HEK293T (cell line): ENCODE results near the gene EZR.

ENCODE experiments used
- CTCF ChIA-PET: fragments of 350-600 bp; formaldehyde crosslinking; extraction: SDS; loops from one replicate; lab custom pipeline; 2021; ENCODE audit warnings: antibody characterized with exemption, inconsistent platforms; lab: Yijun Ruan, JAX
- POLR2A ChIA-PET: fragments of 350-600 bp; formaldehyde crosslinking; extraction: SDS; loops from one replicate; lab custom pipeline; 2020; ENCODE audit warnings: antibody characterized with exemption, inconsistent platforms; lab: Yijun Ruan, JAX
- DNase-seq: peaks from one replicate; pipeline ENCODE4 v3.0.0; 2012; ENCODE audit warnings: mixed read lengths; ENCODE audit errors: extremely low spot score
- ARNT ChIP-seq: fragments of 450-650 bp; IDR thresholded peaks from 2 replicates; pipeline ENCODE4 v1.6.1; 2017; ENCODE audit warnings: mild to moderate bottlenecking
- BHLHE40 ChIP-seq: fragments of 450-650 bp; IDR thresholded peaks from 2 replicates; pipeline ENCODE4 v1.6.1; 2016; ENCODE audit warnings: mild to moderate bottlenecking, moderate library complexity, borderline replicate concordance
- CTBP1 ChIP-seq: fragments of 450-650 bp; IDR thresholded peaks from 2 replicates; pipeline ENCODE4 v1.6.1; 2016; ENCODE audit warnings: borderline replicate concordance
- ELF4 ChIP-seq: fragments of 450-650 bp; IDR thresholded peaks from 2 replicates; pipeline ENCODE4 v1.6.1; 2017; ENCODE audit warnings: antibody characterized with exemption
- FOXA1 ChIP-seq: fragments of 450-650 bp; IDR thresholded peaks from 2 replicates; pipeline ENCODE4 v1.6.1; 2016; ENCODE audit warnings: mild to moderate bottlenecking
- FOXK2 ChIP-seq: fragments of 450-650 bp; IDR thresholded peaks from 2 replicates; pipeline ENCODE4 v1.6.1; 2016; ENCODE audit warnings: mild to moderate bottlenecking
- FOXM1 ChIP-seq: fragments of 450-650 bp; IDR thresholded peaks from 2 replicates; pipeline ENCODE4 v1.6.1; 2017; ENCODE audit warnings: mild to moderate bottlenecking, borderline replicate concordance
- HDGF ChIP-seq: fragments of 450-650 bp; IDR thresholded peaks from 2 replicates; pipeline ENCODE4 v1.6.1; 2017; ENCODE audit warnings: antibody characterized with exemption, borderline replicate concordance
- L3MBTL2 ChIP-seq: fragments of 450-650 bp; conservative IDR thresholded peaks from 2 replicates; pipeline ENCODE4 v1.6.1; 2016; ENCODE audit warnings: mild to moderate bottlenecking
- LEF1 ChIP-seq: fragments of 450-650 bp; IDR thresholded peaks from 2 replicates; pipeline ENCODE4 v1.6.1; 2017; ENCODE audit warnings: mild to moderate bottlenecking, borderline replicate concordance
- NFRKB ChIP-seq: fragments of 450-650 bp; IDR thresholded peaks from 2 replicates; pipeline ENCODE4 v1.6.1; 2016; ENCODE audit warnings: mild to moderate bottlenecking, moderate library complexity
- PKNOX1 ChIP-seq: fragments of 450-650 bp; IDR thresholded peaks from 2 replicates; pipeline ENCODE4 v1.6.1; 2016
- SP1 ChIP-seq: fragments of 450-650 bp; IDR thresholded peaks from 2 replicates; pipeline ENCODE4 v1.6.1; 2017
- SUZ12 ChIP-seq: fragments of 450-650 bp; IDR thresholded peaks from 2 replicates; pipeline ENCODE4 v1.6.1; 2016; ENCODE audit warnings: mild to moderate bottlenecking
- TARDBP ChIP-seq: fragments of 450-650 bp; IDR thresholded peaks from 2 replicates; pipeline ENCODE4 v1.6.1; 2016
- ZNF384 ChIP-seq: fragments of 450-650 bp; IDR thresholded peaks from 2 replicates; pipeline ENCODE4 v1.6.1; 2016

Gene EZR

GRCh38 chr6:158769234-158769770 is 49.9 kb downstream of the EZR start:
- TF ChIP-seq HDGF (no peak), NFRKB (no peak), TARDBP (no peak), BHLHE40 (no peak), CTBP1 (no peak), SUZ12 (no peak), FOXM1 (no peak), PKNOX1 (no peak), SP1 (no peak), FOXK2 (no peak), ZNF384 (no peak), ARNT (no peak), FOXA1 (no peak), ELF4 (no peak)
- no peak for DNase-seq
- CTCF ChIA-PET = no interaction called here
- POLR2A ChIA-PET = no interaction called here

GRCh38 chr6:158768436-158768835 is 50.7 kb downstream of the EZR start:
- POLR2A ChIA-PET = no interaction called here
- DNase-seq = no peak
- CTCF ChIA-PET = no interaction called here
- TF ChIP-seq FOXA1 (no peak), ZNF384 (no peak), TARDBP (no peak), HDGF (no peak), SUZ12 (no peak), NFRKB (no peak), FOXM1 (no peak), SP1 (no peak), PKNOX1 (no peak), ELF4 (no peak), CTBP1 (no peak), BHLHE40 (no peak)

GRCh38 chr6:158767709-158768108 is 51.5 kb downstream of the EZR start:
- DNase-seq = no peak
- ChIA-PET CTCF (no interaction called here), POLR2A (no interaction called here)
- TF ChIP-seq BHLHE40 (no peak), SUZ12 (no peak)

GRCh38 chr6:158766621-158767455 is 52.3 kb downstream of the EZR start:
- no peak for TF ChIP-seq SUZ12
- TF ChIP-seq ELF4 = no peak
- no peak for TF ChIP-seq SP1
- TF ChIP-seq L3MBTL2 = no peak
- no peak for TF ChIP-seq ZNF384
- no peak for TF ChIP-seq ARNT
- no peak for TF ChIP-seq HDGF
- no peak for TF ChIP-seq PKNOX1
- no peak for TF ChIP-seq BHLHE40
- no peak for TF ChIP-seq FOXK2
- TF ChIP-seq TARDBP = no peak
- no peak for TF ChIP-seq LEF1
- TF ChIP-seq CTBP1 = no peak
- no peak for TF ChIP-seq NFRKB
- no peak for TF ChIP-seq FOXM1
- no peak for TF ChIP-seq FOXA1
- DNase-seq = no peak
- ChIA-PET CTCF (interaction anchor here (0.6 kb wide), 1 partner anchor 167 kb away, joined by 3 read pairs; no protein-coding TSS in a partner anchor), POLR2A (no interaction called here)

- ChIA-PET POLR2A (interaction anchor here (0.8 kb wide), 1 partner anchor 57 kb away, joined by 4 read pairs; no protein-coding TSS in a partner anchor), CTCF (interaction anchor here (0.5 to 1.3 kb wide), 2 partner anchors 47 to 61 kb away, joined by 4 read pairs; no protein-coding TSS in a partner anchor)
- DNase-seq = no peak
- TF ChIP-seq ZNF384 (no peak), HDGF (no peak), TARDBP (no peak), SP1 (no peak), ARNT (no peak), PKNOX1 (no peak), FOXM1 (no peak), ELF4 (no peak), LEF1 (no peak), L3MBTL2 (no peak), SUZ12 (no peak), FOXK2 (no peak), FOXA1 (no peak), BHLHE40 (no peak), CTBP1 (no peak)
Measured at GRCh38 chr6:158765499-158766068, 53.6 kb downstream of the EZR start.
